ENCODE results near the gene DPEP2NB.
"Not testable (repeated sequence)": the region's sequence is repeated elsewhere in the genome, so short reads cannot be mapped to it uniquely, and the experiment has no call there.

DPEP2NB gene

GRCh38 chr16:67979955-67980678 lies 35.6 kb downstream of the DPEP2NB start, which contains the start of gene DPEP3:
TSS of gene DPEP3 (minus strand) at chr16:67980499. CDS start at chr16:67980380, 119 bp downstream.
- no peak for DNase-seq

- DNase-seq, result no peak
Observed at GRCh38 chr16:67977469-67978227, 38.1 kb downstream of the DPEP2NB start.

- DNase-seq, result no peak
Observed at GRCh38 chr16:67977005-67977404, 38.7 kb downstream of the DPEP2NB start.

GRCh38 chr16:67976205-67976604 lies 39.5 kb downstream of the DPEP2NB start:
- no peak for DNase-seq

- DNase-seq, result no peak
Observed at GRCh38 chr16:67975321-67976105, 40.2 kb downstream of the DPEP2NB start.

- not testable (repeated sequence) for DNase-seq
Observed at GRCh38 chr16:67972285-67972684, 43.4 kb downstream of the DPEP2NB start.

- no peak for DNase-seq
Observed at GRCh38 chr16:67971111-67971510, 44.6 kb downstream of the DPEP2NB start.

GRCh38 chr16:67969254-67970039 lies 46.3 kb downstream of the DPEP2NB start:
- DNase-seq, result no peak

GRCh38 chr16:67968400-67969253 lies 47.1 kb downstream of the DPEP2NB start, which contains the start of gene SLC12A4:
TSS of gene SLC12A4 (minus strand) at chr16:67968637. CDS start at chr16:67968553, 84 bp downstream.
- no peak for DNase-seq

- DNase-seq, result no peak
Observed at GRCh38 chr16:67967958-67968399, 47.7 kb downstream of the DPEP2NB start.

GRCh38 chr16:67967183-67967957 lies 48.3 kb downstream of the DPEP2NB start:
- no peak for DNase-seq

GRCh38 chr16:67966549-67967182 lies 49.0 kb downstream of the DPEP2NB start:
- DNase-seq, result no peak

- DNase-seq, result no peak
Observed at GRCh38 chr16:67965668-67966548, 49.8 kb downstream of the DPEP2NB start.

- no peak for DNase-seq
Observed at GRCh38 chr16:67964477-67965131, 51.1 kb downstream of the DPEP2NB start.

- no peak for DNase-seq
Observed at GRCh38 chr16:67963662-67964321, 51.9 kb downstream of the DPEP2NB start.

Data from GF-D8 (cell line).